DMS153 treated with DMSO at 0.1 percent for 48 hours (cell line): ENCODE results near the gene GALNT18.
A peak's percentile ranks its signal among the peaks of the same experiment; 100 is the strongest.

Source experiments
- DNase-seq: peaks from one replicate; lab custom pipeline; 2025; ENCODE audit not compliant: unreplicated experiment; lab: John Stamatoyannopoulos, UW

The GALNT18 gene

GRCh38 chr11:11624926-11625325, 3.1 kb upstream of the GALNT18 start:
- DNase-seq = no peak

GRCh38 chr11:11624204-11624603, 2.4 kb upstream of the GALNT18 start:
- DNase-seq = no peak

GRCh38 chr11:11622772-11623171, 967 bp upstream of the GALNT18 start:
- peak; percentile 45 for DNase-seq

- no peak for DNase-seq
Measured at GRCh38 chr11:11622340-11622706, 518 bp upstream of the GALNT18 start.

GRCh38 chr11:11620921-11621572, 758 bp downstream of the GALNT18 start:
- DNase-seq = peak; percentile 25

- DNase-seq = no peak
Measured at GRCh38 chr11:11620173-11620920, 1.5 kb downstream of the GALNT18 start.

GRCh38 chr11:11618973-11619435, 2.8 kb downstream of the GALNT18 start:
- DNase-seq = no peak

GRCh38 chr11:11615086-11615485, 6.7 kb downstream of the GALNT18 start:
- no peak for DNase-seq

- DNase-seq = no peak
Measured at GRCh38 chr11:11612439-11612838, 9.4 kb downstream of the GALNT18 start.

- DNase-seq = no peak
Measured at GRCh38 chr11:11611381-11611780, 10.4 kb downstream of the GALNT18 start.

GRCh38 chr11:11608783-11609232, 13.0 kb downstream of the GALNT18 start:
- DNase-seq = peak; percentile 4

GRCh38 chr11:11607772-11608171, 14.0 kb downstream of the GALNT18 start:
- no peak for DNase-seq

GRCh38 chr11:11605821-11606450, 15.9 kb downstream of the GALNT18 start:
- no peak for DNase-seq

GRCh38 chr11:11605181-11605580, 16.6 kb downstream of the GALNT18 start:
- no peak for DNase-seq

- DNase-seq = no peak
Measured at GRCh38 chr11:11604370-11604990, 17.3 kb downstream of the GALNT18 start.

GRCh38 chr11:11602011-11602410, 19.8 kb downstream of the GALNT18 start:
- DNase-seq = no peak

- no peak for DNase-seq
Measured at GRCh38 chr11:11600288-11600687, 21.5 kb downstream of the GALNT18 start.

GRCh38 chr11:11598243-11598642, 23.6 kb downstream of the GALNT18 start:
- DNase-seq = no peak

- DNase-seq = no peak
Measured at GRCh38 chr11:11594162-11594561, 27.6 kb downstream of the GALNT18 start.

GRCh38 chr11:11592146-11592684, 29.6 kb downstream of the GALNT18 start:
- no peak for DNase-seq

GRCh38 chr11:11589437-11589836, 32.4 kb downstream of the GALNT18 start:
- no peak for DNase-seq
